Stimulated activated CD4-positive, alpha-beta T cell treated with anti-CD3 and anti-CD28 coated beads, Interleukin-4, amount 100 ng/mL, for 24 hours (primary cell): Measurements from ENCODE around the gene OPA3.
"Not testable (repeated sequence)": the region's sequence is repeated elsewhere in the genome, so short reads cannot be mapped to it uniquely, and the experiment has no call there.

Experiments
- DNase-seq: peaks from one replicate; pipeline ENCODE4 v3.0.0-alpha.2; 2020

OPA3 gene

DNA sequence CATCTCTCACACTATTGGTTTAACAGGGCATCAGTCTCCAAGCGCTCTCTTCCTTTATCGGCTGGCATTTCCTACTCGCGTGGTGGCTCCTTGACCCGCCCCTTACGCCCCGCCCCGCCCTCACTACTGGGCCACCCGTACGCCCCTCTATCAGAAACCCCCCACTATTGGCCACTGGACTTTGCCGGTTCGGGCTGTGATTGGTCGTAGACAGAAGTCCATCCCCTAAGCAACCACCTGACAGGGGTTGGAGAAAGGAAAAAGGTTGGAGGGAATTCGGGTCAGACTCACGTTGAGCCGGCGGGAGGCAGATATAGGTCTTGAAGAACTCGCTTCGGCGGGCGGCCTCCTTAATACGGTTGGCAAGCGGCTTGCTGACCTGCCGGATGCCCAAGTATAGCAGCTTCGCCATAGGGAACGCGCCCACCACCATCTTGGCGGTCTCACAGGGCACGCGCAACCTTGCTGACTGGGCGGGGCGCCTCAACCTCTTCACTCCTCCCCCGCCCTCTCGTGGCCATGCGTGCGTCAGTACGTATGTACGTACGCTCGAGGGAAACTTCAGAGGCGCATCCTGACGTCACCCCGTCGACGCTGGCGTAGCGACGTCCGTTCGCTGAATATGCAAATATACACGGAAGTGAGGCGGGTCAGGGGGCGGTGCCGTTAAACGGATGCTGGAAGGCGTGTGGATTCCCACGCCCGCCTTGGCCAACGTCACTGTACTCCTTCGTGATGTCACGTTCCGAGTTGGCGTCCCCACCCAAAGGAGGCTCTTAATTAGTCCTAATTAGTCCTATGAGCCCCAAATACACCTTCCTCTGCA is at the start of gene OPA3:
Gene OPA3 (minus strand): TSS at position 471 of the 826 bp plus-strand sequence. CDS start 38 bp downstream, at position 433.
- peak; percentile 99 for DNase-seq

GRCh38 chr19:45632468-45633196 is 48.0 kb upstream of the OPA3 start:
- peak; percentile 49 for DNase-seq

DNA sequence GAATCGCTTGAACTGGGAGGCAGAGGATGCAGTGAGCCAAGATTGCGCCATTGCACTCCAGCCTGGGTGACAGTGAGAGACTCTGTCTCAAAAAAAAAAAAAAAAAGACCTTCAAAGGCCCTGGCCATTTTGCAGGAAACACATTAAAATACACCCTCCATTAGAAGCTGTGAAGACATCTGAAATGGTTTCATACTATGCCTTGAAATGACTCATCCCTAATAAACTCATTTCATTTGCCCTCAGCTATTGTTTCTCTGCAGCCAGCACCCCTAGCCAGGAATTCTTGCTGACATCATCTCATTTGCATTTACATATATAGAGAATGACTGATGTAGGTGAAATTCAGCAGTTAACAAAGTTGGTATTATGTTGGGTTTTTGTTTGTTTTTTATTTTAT is 45.9 kb upstream of the OPA3 start:
- peak; percentile 40 for DNase-seq

GRCh38 chr19:45629704-45630103 is 45.1 kb upstream of the OPA3 start:
- no peak for DNase-seq

DNA sequence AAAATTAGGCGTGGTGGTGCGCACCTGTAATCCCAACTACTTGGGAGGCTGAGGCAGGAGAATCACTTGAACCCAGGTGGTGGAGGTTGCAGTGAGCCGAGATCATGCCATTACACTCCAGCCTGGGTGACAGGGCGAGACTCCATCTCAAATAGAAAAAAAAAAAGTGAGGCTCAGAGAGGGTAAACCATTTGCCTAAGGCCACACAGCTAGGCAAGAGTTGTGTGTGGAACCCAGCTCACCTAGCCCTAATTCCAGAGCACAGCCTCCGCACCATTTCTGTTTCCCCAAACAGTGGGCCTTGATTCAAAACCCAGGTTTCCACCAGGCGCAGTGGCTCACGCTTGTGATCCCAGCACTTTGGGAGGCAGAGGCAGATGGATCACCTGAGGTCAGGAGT is 43.6 kb upstream of the OPA3 start:
- not testable (repeated sequence) for DNase-seq

DNA sequence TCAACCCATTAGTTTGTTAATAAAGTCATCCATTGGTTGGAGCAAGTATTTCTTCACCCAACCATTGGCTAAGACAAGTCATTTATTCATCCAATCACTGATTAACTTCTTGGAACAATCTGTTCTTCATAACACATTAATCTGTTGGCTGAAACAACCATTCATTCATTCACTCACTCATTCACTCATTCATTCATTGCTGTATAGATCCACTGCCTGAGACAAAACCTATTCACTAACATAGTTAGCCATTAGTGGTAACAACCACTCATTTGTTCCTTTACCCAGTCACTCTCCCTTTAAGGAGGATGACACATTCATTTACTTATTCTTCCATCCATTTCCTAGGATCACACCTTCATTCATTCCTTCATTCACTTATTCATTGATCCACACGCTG is 39.4 kb upstream of the OPA3 start:
- DNase-seq, result no peak

DNA sequence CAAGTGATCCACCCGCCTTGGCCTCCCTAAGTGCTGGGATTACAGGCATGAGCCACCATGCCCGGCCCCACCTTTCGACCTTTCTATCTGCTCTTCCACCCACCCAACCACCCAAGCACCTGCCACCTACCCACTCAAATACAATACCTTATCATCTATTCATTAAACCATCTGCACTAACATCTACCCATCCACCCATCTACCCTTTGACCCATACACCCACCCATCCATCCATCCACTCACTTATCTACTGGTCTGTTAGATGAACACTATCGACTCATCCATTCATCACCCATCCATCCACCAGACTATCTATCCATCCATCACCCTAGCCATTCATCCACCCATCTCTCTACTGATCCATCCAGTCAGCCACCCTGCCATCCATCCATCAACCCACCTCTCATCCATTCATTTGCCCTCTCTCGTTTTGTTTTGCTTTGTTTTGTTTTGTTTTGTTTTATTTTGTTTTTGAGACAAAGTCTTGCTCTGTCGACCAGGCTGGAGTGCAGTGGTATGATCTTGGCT is 37.4 kb upstream of the OPA3 start:
- no peak for DNase-seq

- DNase-seq, result no peak
Observed at GRCh38 chr19:45621389-45621788, 36.8 kb upstream of the OPA3 start.

- DNase-seq, result no peak
Observed at GRCh38 chr19:45616704-45617017, 32.1 kb upstream of the OPA3 start.

- peak; percentile 79 for DNase-seq
Observed at GRCh38 chr19:45615795-45616703, 31.4 kb upstream of the OPA3 start.

GRCh38 chr19:45615056-45615455 is 30.5 kb upstream of the OPA3 start:
- DNase-seq, result not testable (repeated sequence)

DNA sequence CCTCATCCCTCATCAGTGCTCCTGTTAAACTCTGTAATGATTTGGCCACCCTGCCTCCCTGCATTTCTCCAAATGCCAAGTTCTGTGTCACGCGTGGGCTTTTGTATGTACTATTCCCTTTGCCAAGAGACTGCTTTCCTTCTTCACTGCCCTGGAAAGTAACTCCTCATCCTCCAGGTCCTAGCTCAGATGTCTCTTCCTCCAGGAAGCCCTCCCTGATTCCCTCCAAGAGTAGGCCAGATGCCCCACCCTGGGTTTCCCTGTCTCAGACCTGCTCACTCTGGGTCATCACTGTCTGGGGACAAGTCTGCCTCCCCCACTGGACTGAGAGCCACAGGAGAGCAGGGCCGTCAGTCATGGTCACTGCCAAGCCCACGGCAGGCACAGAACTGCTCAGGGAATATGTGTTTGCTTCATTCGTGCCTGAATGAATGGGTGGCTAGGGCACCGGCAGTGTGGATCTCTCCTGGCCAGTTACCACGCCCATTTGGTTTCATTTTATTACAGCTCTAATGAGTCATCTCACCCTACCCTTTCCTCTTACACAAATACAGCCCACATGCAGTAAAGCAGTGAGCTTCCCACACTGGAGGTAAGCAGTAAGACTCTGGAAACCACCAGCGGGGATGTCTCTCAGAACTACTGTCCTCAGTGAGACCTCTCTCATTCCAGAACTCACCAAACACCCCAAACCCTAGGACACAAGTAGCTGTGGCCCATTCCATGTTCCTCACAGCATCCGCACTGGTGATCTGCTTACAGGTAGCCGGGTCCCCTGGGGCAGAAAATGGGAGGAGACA is 29.5 kb upstream of the OPA3 start:
- peak; percentile 60 for DNase-seq

DNA sequence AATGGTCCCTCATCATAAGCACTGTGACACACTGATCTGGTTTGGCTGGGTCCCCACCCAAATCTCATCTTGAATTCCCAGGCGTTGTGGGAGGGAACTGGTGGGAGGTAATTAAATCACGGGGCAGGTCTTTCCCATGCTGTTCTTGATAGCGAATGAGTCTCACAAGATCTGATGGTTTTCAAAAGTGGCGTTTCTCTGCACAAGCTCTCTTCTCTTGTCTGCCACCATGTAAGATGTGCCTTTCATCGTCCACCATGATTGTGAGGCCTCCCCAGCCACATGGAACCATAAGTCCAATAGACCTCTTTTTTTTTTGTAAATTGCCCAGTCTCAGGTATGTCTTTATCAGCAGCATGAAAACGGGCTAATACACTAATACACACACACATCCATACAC is 24.3 kb upstream of the OPA3 start:
- DNase-seq, result no peak

DNA sequence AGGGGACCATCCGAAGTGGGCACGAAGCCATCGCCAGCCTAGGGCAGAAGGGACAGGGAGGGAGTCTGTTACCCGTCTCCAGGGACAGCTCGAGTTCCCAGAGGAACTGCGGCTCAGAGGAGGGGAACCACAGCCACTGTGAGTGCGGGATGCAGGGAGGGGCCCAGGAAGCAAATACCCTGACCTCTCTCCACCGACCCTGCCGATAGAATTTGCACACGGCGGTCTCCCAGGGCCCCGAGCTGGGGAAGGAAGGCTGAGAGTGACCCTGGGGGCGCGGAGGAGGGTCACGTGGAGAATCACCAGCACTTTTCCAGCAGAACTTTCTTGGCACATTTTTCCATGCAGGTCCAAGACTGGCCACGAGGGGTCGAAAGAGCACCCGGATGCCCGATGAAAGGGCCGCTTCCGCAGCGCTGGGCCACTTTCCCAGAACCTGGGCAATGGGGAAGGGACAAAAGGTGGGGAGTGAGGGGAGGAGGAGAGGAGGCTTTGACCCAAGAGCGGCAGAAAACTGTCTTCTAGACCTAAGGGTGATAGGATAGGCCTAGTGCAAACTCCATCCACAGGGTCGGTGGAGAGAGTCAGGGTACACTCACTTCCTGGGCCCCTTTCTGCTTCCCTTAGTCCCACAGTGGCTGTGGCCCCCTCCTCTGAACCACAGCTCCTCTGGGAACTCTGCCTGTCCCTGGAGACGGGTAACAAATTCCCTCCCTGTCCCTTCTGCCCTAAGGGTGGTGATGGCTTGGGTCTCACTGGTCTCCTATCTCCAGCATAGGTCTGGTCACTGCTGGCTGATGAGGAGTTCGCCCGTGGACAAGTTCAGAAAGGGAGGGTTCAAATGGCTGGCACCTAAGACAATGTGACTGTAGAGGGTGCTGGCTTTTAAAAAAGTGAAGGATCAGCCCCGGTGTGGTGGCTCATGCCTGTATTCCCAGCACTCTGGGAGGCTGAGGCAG is 22.7 kb upstream of the OPA3 start:
- peak; percentile 50 for DNase-seq

GRCh38 chr19:45601524-45602374 is 17.1 kb upstream of the OPA3 start, which contains the start of gene GPR4:
Gene GPR4 (minus strand): TSS chr19:45602212. CDS start chr19:45591866, 10,346 bp downstream.
- DNase-seq, result no peak

- no peak for DNase-seq
Observed at GRCh38 chr19:45601115-45601514, 16.5 kb upstream of the OPA3 start.

GRCh38 chr19:45600340-45600885 is 15.8 kb upstream of the OPA3 start:
- DNase-seq, result no peak

DNA sequence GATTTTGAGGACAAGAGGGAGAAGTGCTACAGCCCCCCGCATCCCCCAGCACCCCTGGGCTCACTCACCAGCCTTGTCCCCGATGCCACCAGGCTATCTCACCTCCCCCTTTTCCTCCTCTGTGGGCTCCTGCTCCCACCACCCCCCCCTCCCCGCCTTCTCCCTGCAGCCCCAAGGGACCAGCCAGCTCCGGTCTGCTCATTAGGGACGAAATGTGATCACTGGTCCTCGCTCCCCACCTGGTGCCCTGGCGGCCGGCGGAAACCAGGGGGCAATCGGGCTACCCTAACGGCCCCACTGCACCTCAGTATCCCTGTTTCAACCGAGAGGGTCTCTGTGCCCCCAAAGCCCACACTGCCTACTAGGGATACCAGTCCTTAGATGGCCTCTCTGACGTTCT is 14.7 kb upstream of the OPA3 start:
- DNase-seq, result no peak

- DNase-seq, result no peak
Observed at GRCh38 chr19:45598267-45599001, 13.8 kb upstream of the OPA3 start.
